GM18499 (cell line): ENCODE data around the gene SLC26A5.
"Not testable (repeated sequence)": the region's sequence is repeated elsewhere in the genome, so short reads cannot be mapped to it uniquely, and the experiment has no call there.

Source experiments
- ATAC-seq: cut with Tn5 transposase; IDR thresholded peaks from one replicate; pipeline ENCODE4 v1.9.1; 2021; ENCODE audit warnings: moderate number of reproducible peaks; ENCODE audit not compliant: insufficient read depth, unreplicated experiment

The SLC26A5 gene, protein sequence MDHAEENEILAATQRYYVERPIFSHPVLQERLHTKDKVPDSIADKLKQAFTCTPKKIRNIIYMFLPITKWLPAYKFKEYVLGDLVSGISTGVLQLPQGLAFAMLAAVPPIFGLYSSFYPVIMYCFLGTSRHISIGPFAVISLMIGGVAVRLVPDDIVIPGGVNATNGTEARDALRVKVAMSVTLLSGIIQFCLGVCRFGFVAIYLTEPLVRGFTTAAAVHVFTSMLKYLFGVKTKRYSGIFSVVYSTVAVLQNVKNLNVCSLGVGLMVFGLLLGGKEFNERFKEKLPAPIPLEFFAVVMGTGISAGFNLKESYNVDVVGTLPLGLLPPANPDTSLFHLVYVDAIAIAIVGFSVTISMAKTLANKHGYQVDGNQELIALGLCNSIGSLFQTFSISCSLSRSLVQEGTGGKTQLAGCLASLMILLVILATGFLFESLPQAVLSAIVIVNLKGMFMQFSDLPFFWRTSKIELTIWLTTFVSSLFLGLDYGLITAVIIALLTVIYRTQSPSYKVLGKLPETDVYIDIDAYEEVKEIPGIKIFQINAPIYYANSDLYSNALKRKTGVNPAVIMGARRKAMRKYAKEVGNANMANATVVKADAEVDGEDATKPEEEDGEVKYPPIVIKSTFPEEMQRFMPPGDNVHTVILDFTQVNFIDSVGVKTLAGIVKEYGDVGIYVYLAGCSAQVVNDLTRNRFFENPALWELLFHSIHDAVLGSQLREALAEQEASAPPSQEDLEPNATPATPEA

DNA sequence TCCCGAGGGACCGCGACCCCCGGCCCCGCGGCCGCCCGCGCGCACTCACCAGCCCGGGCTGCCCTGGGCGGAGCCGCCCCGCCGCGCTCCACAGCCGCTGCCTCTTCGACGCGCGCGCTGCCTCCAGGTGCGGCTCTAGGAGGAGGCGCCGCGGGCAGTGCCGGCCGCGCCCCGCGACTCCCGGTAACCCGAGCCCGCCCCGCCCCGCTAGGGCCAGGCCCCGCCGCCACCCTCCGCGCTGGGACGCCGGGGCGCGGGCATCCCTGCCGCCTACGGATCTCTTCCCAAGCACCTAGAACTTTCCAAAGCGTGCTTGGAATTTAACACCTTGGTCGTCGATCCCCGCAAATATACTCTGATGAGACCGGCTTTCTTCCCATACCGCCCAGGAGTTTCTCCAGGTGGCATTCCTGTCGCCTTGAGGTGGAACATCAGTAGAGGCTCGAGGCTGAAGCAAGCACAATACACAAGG, at the start of gene SLC26A5:
Gene SLC26A5, minus strand, starts transcription at position 159 of the 472 bp plus-strand sequence. CDS start 24,693 bp downstream, outside the sequence.
- ATAC-seq, result no peak

DNA sequence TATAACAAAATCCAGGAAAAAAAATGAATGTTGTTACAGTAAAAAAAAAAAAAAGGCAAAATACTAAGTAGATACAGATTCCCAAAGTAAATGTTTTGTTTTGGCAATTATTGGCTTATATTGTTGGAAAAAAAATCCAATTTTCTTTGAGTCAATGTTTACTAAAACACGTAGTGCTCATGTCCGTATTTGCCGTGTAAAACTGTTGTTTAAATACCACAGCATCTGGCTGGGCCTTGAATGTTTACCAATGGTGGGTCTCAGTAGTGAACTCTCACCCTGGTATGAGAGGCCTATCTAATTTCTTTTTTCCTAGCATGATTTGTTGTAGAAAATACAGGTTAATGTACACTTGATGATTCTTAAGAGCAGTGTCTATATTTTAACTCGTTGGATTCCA, 41.4 kb upstream of the SLC26A5 start:
- no peak for ATAC-seq

GRCh38 chr7:103486873-103487272, 40.9 kb upstream of the SLC26A5 start:
- ATAC-seq, result not testable (repeated sequence)

GRCh38 chr7:103480771-103481170, 34.8 kb upstream of the SLC26A5 start:
- ATAC-seq, result no peak

- no peak for ATAC-seq
These were observed 28.9 kb upstream of the SLC26A5 start for GRCh38 chr7:103474956-103475355.

DNA sequence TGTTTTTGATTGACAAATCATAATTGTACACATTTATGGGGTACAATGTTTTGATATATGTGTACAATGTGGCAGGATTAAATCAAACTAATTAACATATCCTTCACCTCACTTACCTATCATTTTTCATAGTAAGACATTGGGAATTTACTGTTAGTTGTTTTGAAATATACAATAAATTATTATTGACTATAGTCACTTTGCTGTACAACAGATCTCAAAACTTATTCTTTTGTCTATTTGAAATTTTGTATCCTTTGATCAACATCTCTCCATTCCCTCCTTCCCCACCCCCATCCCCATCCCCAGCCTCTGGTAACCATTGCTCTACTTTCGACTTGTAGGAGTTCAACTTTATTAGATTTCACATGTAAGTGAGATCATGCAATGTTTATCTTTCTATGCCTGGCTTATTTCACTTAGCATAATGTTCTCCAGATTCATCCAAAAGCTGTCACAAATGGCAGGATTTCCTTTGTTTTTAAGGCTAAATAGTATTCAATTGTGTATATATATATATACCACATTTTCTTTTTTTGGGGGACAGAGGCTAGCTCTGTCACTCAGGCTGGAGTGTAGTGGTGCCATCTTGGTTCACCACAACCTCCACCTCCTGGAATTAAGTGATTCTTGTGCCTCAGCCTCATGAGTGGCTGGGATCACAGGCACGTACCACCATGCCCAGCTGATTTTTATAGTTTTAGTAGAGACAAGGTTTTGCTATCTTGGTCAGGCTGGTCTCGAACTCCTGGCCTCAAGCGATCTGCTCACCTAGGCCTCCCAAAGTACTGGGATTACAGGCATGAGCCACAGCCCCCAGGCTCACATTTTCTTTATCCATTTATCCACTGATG, 23.3 kb upstream of the SLC26A5 start:
- no peak for ATAC-seq

GRCh38 chr7:103466814-103467213, 20.8 kb upstream of the SLC26A5 start:
- ATAC-seq, result no peak

- ATAC-seq, result no peak
These were observed 16.4 kb upstream of the SLC26A5 start for GRCh38 chr7:103462358-103462757.

- no peak for ATAC-seq
These were observed 1.3 kb upstream of the SLC26A5 start for GRCh38 chr7:103447073-103447960.

- no peak for ATAC-seq
These were observed 569 bp downstream of the SLC26A5 start for GRCh38 chr7:103445228-103446048.

DNA sequence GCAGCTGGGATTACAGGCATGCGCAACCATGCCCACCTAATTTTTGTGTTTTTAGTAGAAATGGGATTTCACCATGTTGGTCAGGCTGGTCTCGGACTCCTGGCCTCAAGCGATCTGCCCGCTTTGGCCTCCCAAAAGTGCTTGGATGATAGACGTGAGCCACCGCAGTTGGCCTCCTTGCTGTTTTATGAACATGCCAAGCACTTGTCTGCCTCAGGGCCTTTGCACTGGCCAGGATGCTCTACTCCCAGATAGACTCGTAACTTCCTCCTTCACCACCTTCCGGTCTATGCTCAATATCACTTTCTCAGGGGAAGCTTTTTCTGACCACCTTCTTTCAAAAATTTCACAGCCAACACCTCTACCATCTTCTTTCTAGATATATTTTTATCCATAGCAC, 6.3 kb downstream of the SLC26A5 start:
- ATAC-seq, result no peak

GRCh38 chr7:103437623-103438022, 8.4 kb downstream of the SLC26A5 start:
- no peak for ATAC-seq

- peak; percentile 85 for ATAC-seq
These were observed 13.3 kb downstream of the SLC26A5 start for GRCh38 chr7:103432712-103433111.

- no peak for ATAC-seq
These were observed 20.8 kb downstream of the SLC26A5 start for GRCh38 chr7:103425177-103425576.

DNA sequence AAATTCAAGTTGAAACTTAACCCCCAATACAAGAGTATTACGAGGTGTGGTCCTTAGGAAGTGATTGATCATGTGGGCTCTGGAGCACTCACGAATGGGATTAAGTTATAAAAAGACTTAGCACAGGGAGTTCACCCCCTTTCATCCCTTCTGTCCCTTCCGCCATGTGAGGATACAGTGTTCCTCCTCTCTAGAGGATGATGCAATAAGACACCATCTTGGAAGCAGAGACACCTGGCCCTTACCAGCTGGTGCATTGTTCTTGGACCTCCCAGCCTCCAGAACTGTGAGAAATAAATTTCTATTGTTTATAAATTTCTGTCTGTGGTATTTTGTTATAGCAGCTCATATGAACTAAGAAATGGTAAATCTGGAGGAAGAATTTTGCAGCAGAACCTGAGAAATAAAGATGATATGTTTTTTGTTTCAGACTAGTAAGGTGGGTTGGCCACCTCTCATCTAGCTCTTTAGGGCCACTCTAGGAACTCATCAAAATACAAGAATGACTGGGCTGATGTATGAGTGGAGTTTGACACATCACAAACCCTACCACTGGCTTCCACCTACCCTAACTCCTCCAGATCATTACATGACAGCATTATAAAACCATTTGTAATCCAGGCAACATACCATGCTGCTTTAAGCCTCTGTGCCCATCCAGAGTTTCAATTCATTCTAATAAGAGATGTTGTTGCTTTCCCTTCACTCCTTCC, 22.4 kb downstream of the SLC26A5 start:
- no peak for ATAC-seq

- no peak for ATAC-seq
These were observed 25.1 kb downstream of the SLC26A5 start for GRCh38 chr7:103420857-103421384.

GRCh38 chr7:103418241-103418640, 27.8 kb downstream of the SLC26A5 start:
- ATAC-seq, result no peak

GRCh38 chr7:103413407-103413806, 32.6 kb downstream of the SLC26A5 start:
- no peak for ATAC-seq
